Measurements from ENCODE around the gene NOS3. TPM values are rescaled to one million over a fixed set of nuclear protein-coding genes. Genes with fewer than 3 reads are reported as not detected.
A peak's percentile ranks its signal among the peaks of the same experiment; 100 is the strongest.

The NOS3 gene
- total and polyA plus RNA-seq, 4 experiments from 2014 or later: 4.0 to 14.9 (median 5.6) TPM

- ChIA-PET POLR2A (ENCODE audit: partially characterized antibody) (no interaction called here), CTCF (ENCODE audit: partially characterized antibody) (no interaction called here)
- peaks cover 7% of the 10 kb centered on the region for H3K27me3 ChIP-seq (ENCODE audit: insufficient read depth, low read length)
Observed at GRCh38 chr7:150957133-150958020, 33.4 kb upstream of the NOS3 start.

GRCh38 chr7:150958062-150958552 lies 32.7 kb upstream of the NOS3 start:
- peaks cover 14% of the 10 kb centered on the region for H3K4me1 ChIP-seq (ENCODE audit: insufficient read depth, low read length)
- intact Hi-C loops (cut with micrococcal nuclease): no loop called here
- no peaks in the 10 kb centered on the region for H3K36me3 Mint-ChIP-seq
- H3K27me3 ChIP-seq (ENCODE audit: insufficient read depth, low read length): peaks cover 7% of the 10 kb centered on the region
- no peaks in the 10 kb centered on the region for H3K9me3 Mint-ChIP-seq
- ChIA-PET CTCF (ENCODE audit: partially characterized antibody) (interaction anchor here (1.5 kb wide), 1 partner anchor 37 kb away, joined by 4 read pairs; no protein-coding TSS in a partner anchor), POLR2A (ENCODE audit: partially characterized antibody) (no interaction called here)
- DNase-seq: no peak
- H3K4me1 Mint-ChIP-seq: peaks cover 7 to 29% (median 13%) of the 10 kb centered on the region in 4 donors
- no peak overlapping the region for H3K4me3 Mint-ChIP-seq
- H3K36me3 ChIP-seq (ENCODE audit: insufficient read depth, low read length): no peaks in the 10 kb centered on the region
- H3K27ac Mint-ChIP-seq: no peak overlapping the region
- no peak overlapping the region for H3K27ac ChIP-seq (ENCODE audit: low read depth, low read length)
- peaks cover 22 to 29% of the 10 kb centered on the region in 2 donors for H3K27me3 Mint-ChIP-seq
- no peak overlapping the region for H3K4me3 ChIP-seq (ENCODE audit: low read length in 2 of 2)
- no peaks in the 10 kb centered on the region for H3K9me3 ChIP-seq (ENCODE audit: control insufficient read depth in 1 of 2, low read length in 2 of 2)

More at GRCh38 chr7:150957133-150958020, 33.4 kb upstream of the NOS3 start:
- Mint-ChIP-seq H3K9me3 (no peaks in the 10 kb centered on the region), H3K27ac (peak overlapping the region in 1 of 7 donors; percentile 48), H3K36me3 (no peaks in the 10 kb centered on the region), H3K27me3 (peaks cover 22 to 29% of the 10 kb centered on the region in 2 donors), H3K4me3 (peak overlapping the region in 1 of 8 donors; percentile 43), H3K4me1 (peaks cover 5 to 27% (median 12%) of the 10 kb centered on the region in 4 donors)
- Histone ChIP-seq H3K4me1 (ENCODE audit: insufficient read depth, low read length) (peaks cover 9% of the 10 kb centered on the region), H3K9me3 (ENCODE audit: control insufficient read depth in 1 of 2, low read length in 2 of 2) (no peaks in the 10 kb centered on the region), H3K36me3 (ENCODE audit: insufficient read depth, low read length) (no peaks in the 10 kb centered on the region), H3K4me3 (ENCODE audit: low read length in 2 of 2) (no peak overlapping the region), H3K27ac (ENCODE audit: low read depth, low read length) (no peak overlapping the region)
- DNase-seq: peak in 1 of 5 donors; percentile 34
- intact Hi-C loops (cut with micrococcal nuclease): no loop called here

- peak overlapping the region in 1 of 8 donors; percentile 39 for H3K4me3 Mint-ChIP-seq
- Histone ChIP-seq H3K4me1 (ENCODE audit: insufficient read depth, low read length) (peaks cover 14% of the 10 kb centered on the region), H3K27ac (ENCODE audit: low read depth, low read length) (no peak overlapping the region), H3K4me3 (ENCODE audit: low read length in 2 of 2) (no peak overlapping the region), H3K9me3 (ENCODE audit: control insufficient read depth in 1 of 2, low read length in 2 of 2) (no peaks in the 10 kb centered on the region), H3K27me3 (ENCODE audit: insufficient read depth, low read length) (peaks cover 7% of the 10 kb centered on the region), H3K36me3 (ENCODE audit: insufficient read depth, low read length) (no peaks in the 10 kb centered on the region)
- intact Hi-C loops (cut with micrococcal nuclease): no loop called here
- no peak overlapping the region for H3K27ac Mint-ChIP-seq
- H3K36me3 Mint-ChIP-seq: no peaks in the 10 kb centered on the region
- peaks cover 22 to 29% of the 10 kb centered on the region in 2 donors for H3K27me3 Mint-ChIP-seq
- CTCF ChIA-PET (ENCODE audit: partially characterized antibody): interaction anchor here (1.2 to 5.6 kb wide), 4 partner anchors 27 to 604 kb away, joined by 3 to 66 read pairs (median 6); no protein-coding TSS in a partner anchor
- DNase-seq: no peak
- POLR2A ChIA-PET (ENCODE audit: partially characterized antibody): interaction anchor here (1.6 kb wide), 1 partner anchor 57 kb away, joined by 3 read pairs; no protein-coding TSS in a partner anchor
- no peaks in the 10 kb centered on the region for H3K9me3 Mint-ChIP-seq
- peaks cover 7 to 29% (median 13%) of the 10 kb centered on the region in 4 donors for H3K4me1 Mint-ChIP-seq
Observed at GRCh38 chr7:150958597-150958996, 32.2 kb upstream of the NOS3 start.

GRCh38 chr7:150959081-150959480 lies 31.7 kb upstream of the NOS3 start:
- peaks cover 17% of the 10 kb centered on the region for H3K4me1 ChIP-seq (ENCODE audit: insufficient read depth, low read length)
- peaks cover 7 to 29% (median 13%) of the 10 kb centered on the region in 4 donors for H3K4me1 Mint-ChIP-seq
- no peaks in the 10 kb centered on the region for H3K9me3 Mint-ChIP-seq
- intact Hi-C loops (cut with micrococcal nuclease): no loop called here
- no peak overlapping the region for H3K27ac Mint-ChIP-seq
- DNase-seq: no peak
- H3K36me3 ChIP-seq (ENCODE audit: insufficient read depth, low read length): no peaks in the 10 kb centered on the region
- H3K27ac ChIP-seq (ENCODE audit: low read depth, low read length): no peak overlapping the region
- no peaks in the 10 kb centered on the region for H3K9me3 ChIP-seq (ENCODE audit: control insufficient read depth in 1 of 2, low read length in 2 of 2)
- no peak overlapping the region for H3K4me3 Mint-ChIP-seq
- no peaks in the 10 kb centered on the region for H3K36me3 Mint-ChIP-seq
- no peak overlapping the region for H3K4me3 ChIP-seq (ENCODE audit: low read length in 2 of 2)
- peaks cover 22 to 26% of the 10 kb centered on the region in 2 donors for H3K27me3 Mint-ChIP-seq
- peaks cover 7% of the 10 kb centered on the region for H3K27me3 ChIP-seq (ENCODE audit: insufficient read depth, low read length)
- CTCF ChIA-PET (ENCODE audit: partially characterized antibody): interaction anchor here (1.2 to 5.6 kb wide), 6 partner anchors 27 to 604 kb away, joined by 3 to 66 read pairs (median 8); partner anchors contain the start of gene NOS3
- POLR2A ChIA-PET (ENCODE audit: partially characterized antibody): interaction anchor here (0.8 to 1.6 kb wide), 3 partner anchors 9 to 56 kb away, joined by 3 read pairs; no protein-coding TSS in a partner anchor

- peaks cover 7 to 29% (median 13%) of the 10 kb centered on the region in 4 donors for H3K4me1 Mint-ChIP-seq
- H3K4me3 ChIP-seq (ENCODE audit: low read length in 2 of 2): no peak overlapping the region
- peaks cover 22 to 25% of the 10 kb centered on the region in 2 donors for H3K27me3 Mint-ChIP-seq
- H3K36me3 ChIP-seq (ENCODE audit: insufficient read depth, low read length): no peaks in the 10 kb centered on the region
- no peaks in the 10 kb centered on the region for H3K9me3 Mint-ChIP-seq
- H3K9me3 ChIP-seq (ENCODE audit: control insufficient read depth in 1 of 2, low read length in 2 of 2): no peaks in the 10 kb centered on the region
- H3K36me3 Mint-ChIP-seq: no peaks in the 10 kb centered on the region
- CTCF ChIA-PET (ENCODE audit: partially characterized antibody): interaction anchor here (0.7 to 5.6 kb wide), 7 partner anchors 26 to 605 kb away, joined by 3 to 67 read pairs (median 10); partner anchors contain the start of gene NOS3
- no peak overlapping the region for H3K27ac ChIP-seq (ENCODE audit: low read depth, low read length)
- peak overlapping the region in 3 of 8 donors; percentile 2 to 31 (median 12) for H3K4me3 Mint-ChIP-seq
- peak overlapping the region in 1 of 7 donors; percentile 3 for H3K27ac Mint-ChIP-seq
- intact Hi-C loops (cut with micrococcal nuclease): no loop called here
- peak in 1 of 5 donors; percentile 22 for DNase-seq
- H3K4me1 ChIP-seq (ENCODE audit: insufficient read depth, low read length): peaks cover 21% of the 10 kb centered on the region
- POLR2A ChIA-PET (ENCODE audit: partially characterized antibody): interaction anchor here (0.8 to 1.6 kb wide), 3 partner anchors 8 to 55 kb away, joined by 3 read pairs; no protein-coding TSS in a partner anchor
- peaks cover 7% of the 10 kb centered on the region for H3K27me3 ChIP-seq (ENCODE audit: insufficient read depth, low read length)
Observed at GRCh38 chr7:150959739-150960734, 30.8 kb upstream of the NOS3 start.

GRCh38 chr7:150961510-150962289 lies 29.1 kb upstream of the NOS3 start:
- POLR2A ChIA-PET (ENCODE audit: partially characterized antibody): interaction anchor here (1.9 kb wide), 1 partner anchor 18 kb away, joined by 5 read pairs; no protein-coding TSS in a partner anchor
- H3K27me3 Mint-ChIP-seq: peaks cover 19% of the 10 kb centered on the region in 2 donors
- H3K9me3 Mint-ChIP-seq: no peaks in the 10 kb centered on the region
- H3K4me3 Mint-ChIP-seq: no peak overlapping the region
- H3K36me3 Mint-ChIP-seq: no peaks in the 10 kb centered on the region
- DNase-seq: no peak
- Histone ChIP-seq H3K4me1 (ENCODE audit: insufficient read depth, low read length) (peaks cover 21% of the 10 kb centered on the region), H3K27me3 (ENCODE audit: insufficient read depth, low read length) (peaks cover 5% of the 10 kb centered on the region), H3K36me3 (ENCODE audit: insufficient read depth, low read length) (no peaks in the 10 kb centered on the region), H3K4me3 (ENCODE audit: low read length in 2 of 2) (no peak overlapping the region), H3K27ac (ENCODE audit: low read depth, low read length) (no peak overlapping the region), H3K9me3 (ENCODE audit: control insufficient read depth in 1 of 2, low read length in 2 of 2) (no peaks in the 10 kb centered on the region)
- H3K27ac Mint-ChIP-seq: no peak overlapping the region
- CTCF ChIA-PET (ENCODE audit: partially characterized antibody): interaction anchor here (1.3 to 5.6 kb wide), 18 partner anchors 8 to 201 kb away, joined by 3 to 86 read pairs (median 12); partner anchors contain the start of genes ABCB8 and NOS3
- peaks cover 7 to 24% (median 13%) of the 10 kb centered on the region in 4 donors for H3K4me1 Mint-ChIP-seq
- intact Hi-C loops (cut with micrococcal nuclease): no loop called here

Measured in CD4-positive, alpha-beta memory T cell (primary cell).